AG08396 (cell line): ENCODE measurements around the gene EXD3.
"Not testable (repeated sequence)": the region's sequence is repeated elsewhere in the genome, so short reads cannot be mapped to it uniquely, and the experiment has no call there.

Experiments used
- DNase-seq: peaks from one replicate; pipeline ENCODE4 v3.0.0; 2012; ENCODE audit warnings: low spot score, mixed read lengths

The EXD3 gene

GRCh38 chr9:137458194-137459151, 35.5 kb upstream of the EXD3 start:
- DNase-seq = no peak

DNA sequence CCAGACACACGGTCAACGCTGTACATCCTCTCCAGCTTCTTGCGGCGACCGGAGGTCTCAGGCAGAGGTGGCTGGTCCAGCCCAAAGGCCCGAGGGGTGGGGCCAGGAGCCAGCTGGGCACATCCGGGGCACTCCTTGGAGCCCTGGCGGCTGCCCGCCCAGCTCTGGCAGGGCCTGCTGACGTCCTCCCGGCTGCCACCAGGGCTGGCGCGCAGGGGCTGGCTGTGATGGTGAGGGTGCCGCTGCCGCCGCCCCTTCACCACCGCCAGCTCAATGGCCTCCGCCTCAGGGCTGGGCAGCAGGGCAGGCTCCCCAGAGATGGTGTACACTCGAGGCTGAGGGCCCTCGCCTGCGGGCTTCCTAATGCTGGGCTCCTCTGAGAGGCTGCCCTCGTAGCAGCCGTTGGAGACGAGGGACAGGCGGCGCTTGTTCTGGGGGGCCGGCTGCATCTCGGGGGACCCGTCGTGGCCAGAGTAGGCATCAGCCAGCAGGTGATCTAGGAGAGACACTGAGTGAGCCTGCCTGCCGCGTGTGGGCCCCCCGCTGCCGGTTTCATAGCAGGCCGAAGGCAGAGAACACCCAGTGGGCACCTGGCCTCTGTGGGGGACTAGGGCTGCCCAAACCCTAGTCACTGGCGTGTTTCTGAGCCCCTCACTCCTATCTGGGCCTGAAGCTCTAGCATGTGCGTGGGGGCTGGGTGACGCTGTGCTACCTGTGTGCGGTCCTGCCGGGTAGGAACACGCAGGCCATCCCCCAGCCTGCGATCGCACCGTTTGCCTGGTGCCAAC, 34.6 kb upstream of the EXD3 start:
- DNase-seq = no peak

DNA sequence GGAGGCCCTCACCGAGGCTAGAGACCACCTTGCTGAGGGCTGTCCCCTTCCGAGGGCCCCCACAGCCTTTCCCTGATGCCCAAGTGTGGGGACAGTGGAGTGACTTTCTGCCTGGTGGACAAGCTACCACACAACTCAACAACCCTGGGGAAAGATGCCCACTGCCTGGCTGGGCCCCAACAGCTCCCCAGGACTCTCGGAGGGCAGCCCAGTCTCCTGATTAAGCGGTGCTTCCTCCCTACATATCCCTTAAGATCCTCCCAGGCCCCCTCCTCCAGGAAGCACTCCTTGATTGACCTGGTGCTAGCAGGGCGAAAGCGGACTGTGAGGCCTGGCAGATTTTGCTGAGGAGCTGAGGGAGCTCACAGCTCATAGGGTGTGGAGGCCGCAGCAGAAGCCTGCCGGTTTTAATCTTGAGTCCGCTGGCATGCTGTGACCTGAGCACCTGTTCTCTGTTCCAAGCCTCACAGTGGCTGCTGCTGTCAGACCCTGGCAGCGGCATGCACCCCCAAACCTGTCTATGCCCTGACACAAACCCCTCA, 34.0 kb upstream of the EXD3 start:
- DNase-seq = no peak

DNA sequence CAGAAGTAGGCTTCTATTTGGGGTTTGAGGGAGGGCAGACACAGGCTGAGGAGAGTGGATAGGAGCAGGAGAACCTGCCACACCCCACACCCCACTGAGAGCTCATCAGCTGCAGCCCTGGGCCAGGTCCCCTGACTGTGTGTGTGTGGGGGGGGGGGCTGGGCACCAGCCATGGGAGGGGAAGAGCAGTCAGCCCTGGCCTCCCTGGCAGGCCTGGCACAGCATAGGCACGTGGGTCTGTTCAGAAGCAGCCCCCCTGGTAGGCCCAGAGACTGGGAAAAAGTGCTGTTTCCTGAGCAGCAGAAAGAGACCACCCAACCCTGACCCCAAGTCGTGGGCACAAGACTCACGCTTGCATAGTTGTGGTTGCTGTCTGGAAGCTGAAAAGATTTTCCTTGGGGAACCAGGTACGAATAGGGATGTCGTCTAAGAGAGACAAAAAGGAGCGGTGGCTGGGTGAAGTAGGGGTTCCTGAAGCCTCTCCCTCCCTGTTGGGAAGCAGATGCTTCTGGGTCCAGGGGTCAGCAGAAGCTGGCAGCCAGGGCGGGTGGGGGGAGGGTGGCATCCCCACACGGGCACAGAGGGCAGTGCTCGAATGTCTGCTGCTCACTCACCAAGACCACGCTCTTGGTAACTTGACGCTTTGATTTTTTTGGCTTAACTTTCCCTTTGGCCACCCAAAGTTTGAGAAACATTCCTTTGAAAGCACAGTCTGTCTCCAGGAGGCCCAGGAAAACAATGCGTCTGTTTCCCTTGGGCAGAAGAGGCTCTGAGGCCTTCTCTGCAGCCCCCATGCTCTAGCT, 33.3 kb upstream of the EXD3 start:
- no peak for DNase-seq

- no peak for DNase-seq
Measured at GRCh38 chr9:137455359-137455991, 32.5 kb upstream of the EXD3 start.

- DNase-seq = no peak
Measured at GRCh38 chr9:137454597-137455358, 31.8 kb upstream of the EXD3 start.

DNA sequence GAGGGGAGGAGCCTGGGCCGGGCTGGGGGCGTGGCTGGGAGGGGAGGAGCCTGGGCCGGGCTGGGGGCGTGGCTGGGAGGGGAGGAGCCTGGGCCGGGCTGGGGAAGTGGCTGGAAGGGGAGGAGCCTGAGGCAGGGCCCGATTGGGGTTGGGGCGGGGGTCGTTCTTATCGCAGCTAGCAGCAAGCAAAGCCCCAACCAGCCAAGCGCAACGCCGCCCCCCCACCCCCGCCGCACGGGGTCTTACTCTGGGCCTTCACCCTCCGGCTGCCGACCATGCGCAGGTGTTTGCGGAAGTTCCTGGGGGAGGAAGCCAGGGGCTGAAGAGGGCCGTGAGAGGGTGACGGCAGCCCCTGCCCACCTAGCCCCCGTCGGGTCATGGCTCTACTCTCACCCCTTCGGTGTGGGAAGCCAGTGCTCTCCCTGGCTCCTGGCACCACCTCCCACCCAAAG, 31.2 kb upstream of the EXD3 start:
- DNase-seq = no peak

- peak; percentile 88 for DNase-seq
Measured at GRCh38 chr9:137453643-137454081, 30.7 kb upstream of the EXD3 start.

GRCh38 chr9:137452761-137453642, 30.0 kb upstream of the EXD3 start:
- no peak for DNase-seq

GRCh38 chr9:137452006-137452760, 29.2 kb upstream of the EXD3 start:
- DNase-seq = no peak

- not testable (repeated sequence) for DNase-seq
Measured at GRCh38 chr9:137451264-137452005, 28.5 kb upstream of the EXD3 start.

- not testable (repeated sequence) for DNase-seq
Measured at GRCh38 chr9:137450539-137451222, 27.7 kb upstream of the EXD3 start.

DNA sequence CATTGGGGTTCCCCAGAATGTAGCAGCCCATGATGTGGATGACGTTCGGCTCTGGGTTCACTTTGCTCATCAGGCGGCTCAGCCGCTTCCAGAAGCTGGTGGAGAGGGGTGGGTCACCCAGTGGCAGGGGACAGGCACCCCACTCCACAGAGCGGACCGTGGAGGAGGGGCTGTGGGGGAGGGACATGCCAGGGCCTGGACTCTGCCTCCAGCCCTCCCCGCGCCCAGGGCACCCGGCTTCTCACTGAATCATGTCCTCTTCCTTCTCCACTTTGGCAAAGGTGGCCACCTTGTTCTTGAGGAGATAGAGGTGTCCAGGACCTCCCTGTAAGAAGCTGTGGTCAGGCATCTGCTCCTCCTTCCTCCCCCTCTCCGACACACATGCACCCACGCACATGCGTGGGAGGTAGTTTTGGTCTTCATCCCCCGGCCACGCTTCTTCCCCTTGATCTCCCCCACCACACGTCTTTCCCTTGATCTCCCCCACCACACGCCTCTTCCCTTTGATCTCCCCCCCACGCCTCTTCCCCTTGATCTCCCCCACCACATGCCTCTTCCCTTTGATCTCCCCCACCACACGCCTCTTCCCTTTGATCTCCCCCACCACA, 27.1 kb upstream of the EXD3 start:
- DNase-seq = no peak

- no peak for DNase-seq
Measured at GRCh38 chr9:137449081-137449844, 26.3 kb upstream of the EXD3 start.

DNA sequence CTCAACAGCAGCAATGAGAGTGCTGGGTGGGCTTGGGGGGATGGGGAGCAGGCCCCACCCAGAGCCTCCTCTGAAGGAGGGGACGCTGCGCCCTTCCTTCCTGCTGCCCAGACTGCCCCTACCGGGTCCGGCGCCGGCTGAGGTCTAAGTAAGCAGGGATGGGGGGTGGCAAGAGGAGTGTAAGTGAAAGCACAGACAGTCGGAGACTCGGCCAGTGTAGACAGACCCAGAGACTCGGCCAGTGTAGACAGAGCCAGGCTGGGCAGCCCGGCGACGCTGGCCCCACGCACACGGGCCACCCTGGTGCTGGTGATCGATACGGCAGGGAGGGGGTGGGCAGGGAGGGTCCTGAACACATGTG, 25.6 kb upstream of the EXD3 start:
- DNase-seq = no peak
